Breast epithelium (tissue), 3 donors: ENCODE measurements around the gene CRIM1.

Source experiments
- POLR2A ChIP-seq: fragments of 450-650 bp; IDR thresholded peaks from one replicate; pipeline ENCODE4 v1.6.1; 2016; ENCODE audit warnings: antibody characterized with exemption, mild to moderate bottlenecking, moderate library complexity
- POLR2AphosphoS5 ChIP-seq, 3 donors: sonication (generic); formaldehyde crosslinking; IDR thresholded peaks; one replicate each; pipeline ENCODE4 v1.6.1; 2017; ENCODE audit warnings: antibody characterized with exemption in 3 of 3
- TF ChIP-seq, protein P1 (sequence below), 3 donors: fragments of 450-650 bp; IDR thresholded peaks; one replicate each; pipeline ENCODE4 v1.5.1; 2016 to 2017; ENCODE audit warnings: antibody characterized with exemption in 3 of 3, mild to moderate bottlenecking in 3 of 3, moderate library complexity in 3 of 3

DNA sequence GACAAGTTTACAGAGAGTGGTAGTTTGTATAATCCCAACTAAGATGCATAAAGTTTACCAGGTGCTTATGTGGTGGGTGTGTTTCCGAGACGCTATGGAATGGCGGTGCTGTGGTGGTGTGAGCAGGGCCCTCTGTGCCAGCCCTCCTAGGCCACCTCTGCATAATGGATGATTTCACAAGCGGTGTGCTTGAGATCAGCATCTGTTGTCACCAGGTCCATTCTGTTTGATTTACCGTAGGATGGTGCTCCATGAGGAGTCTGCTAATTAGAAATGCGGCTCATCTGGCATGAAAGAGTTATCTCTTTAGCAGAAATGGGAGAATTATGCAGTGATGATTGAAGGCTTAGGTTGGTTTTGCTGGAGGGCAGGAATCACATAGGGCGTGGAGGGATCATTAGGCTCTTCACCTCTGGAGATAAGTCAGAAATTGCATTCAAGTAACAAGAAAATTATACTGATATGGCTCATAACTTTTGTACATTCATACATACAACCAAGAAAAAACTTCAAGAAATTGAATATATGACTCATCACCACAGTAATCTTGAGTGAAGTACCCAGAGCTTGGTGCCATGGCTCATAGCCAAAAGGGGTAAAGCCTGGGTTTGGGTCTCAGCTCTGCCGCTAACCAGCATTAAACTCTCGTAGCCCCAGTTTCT lies 41.4 kb downstream of the CRIM1 start:
- TF ChIP-seq, protein P1, sequence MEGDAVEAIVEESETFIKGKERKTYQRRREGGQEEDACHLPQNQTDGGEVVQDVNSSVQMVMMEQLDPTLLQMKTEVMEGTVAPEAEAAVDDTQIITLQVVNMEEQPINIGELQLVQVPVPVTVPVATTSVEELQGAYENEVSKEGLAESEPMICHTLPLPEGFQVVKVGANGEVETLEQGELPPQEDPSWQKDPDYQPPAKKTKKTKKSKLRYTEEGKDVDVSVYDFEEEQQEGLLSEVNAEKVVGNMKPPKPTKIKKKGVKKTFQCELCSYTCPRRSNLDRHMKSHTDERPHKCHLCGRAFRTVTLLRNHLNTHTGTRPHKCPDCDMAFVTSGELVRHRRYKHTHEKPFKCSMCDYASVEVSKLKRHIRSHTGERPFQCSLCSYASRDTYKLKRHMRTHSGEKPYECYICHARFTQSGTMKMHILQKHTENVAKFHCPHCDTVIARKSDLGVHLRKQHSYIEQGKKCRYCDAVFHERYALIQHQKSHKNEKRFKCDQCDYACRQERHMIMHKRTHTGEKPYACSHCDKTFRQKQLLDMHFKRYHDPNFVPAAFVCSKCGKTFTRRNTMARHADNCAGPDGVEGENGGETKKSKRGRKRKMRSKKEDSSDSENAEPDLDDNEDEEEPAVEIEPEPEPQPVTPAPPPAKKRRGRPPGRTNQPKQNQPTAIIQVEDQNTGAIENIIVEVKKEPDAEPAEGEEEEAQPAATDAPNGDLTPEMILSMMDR (IDR thresholded peaks at IDR 0.05) = no peak
- TF ChIP-seq POLR2A (no peak), POLR2AphosphoS5 (IDR thresholded peaks at IDR 0.05) (no peak)
